OCI-LY7 (cell line): Measurements from ENCODE around the gene PDGFD. TPM values are rescaled to one million over a fixed set of nuclear protein-coding genes. Genes with fewer than 3 reads are reported as not detected.

Source experiments
- BruUV-seq: library from RNA; stranded (reverse); fragments of 400-500 nt; replicated peaks from 2 replicates; lab custom pipeline; 2021; lab: Mats Ljungman, UMichigan
- CTCF ChIA-PET: fragments of 300-600 bp; sonication (Branson Sonifier 250); formaldehyde crosslinking; loops from one replicate; lab custom pipeline; 2022; ENCODE audit warnings: antibody characterized with exemption; ENCODE audit not compliant: unreplicated experiment; lab: Charles Lee
- POLR2A ChIA-PET: fragments of 300-600 bp; sonication (Branson Sonifier 250); formaldehyde crosslinking; loops from one replicate; lab custom pipeline; 2022; ENCODE audit warnings: antibody characterized with exemption; lab: Charles Lee
- DNase-seq: peaks from one replicate; pipeline ENCODE4 v3.0.0-alpha.2; 2015; ENCODE audit warnings: low spot score
- H2AFZ ChIP-seq: fragments of 200-600 bp; sonication (generic), shearing (Covaris generic); 2 replicates; pipeline ENCODE4 v1.6.1; 2014; ENCODE audit warnings: mild to moderate bottlenecking, antibody characterized with exemption, low read length, moderate library complexity
- H3K27ac ChIP-seq: fragments of 200-600 bp; sonication (generic); 2 replicates; pipeline ENCODE4 v1.5.1; 2014; ENCODE audit warnings: mixed run types, low read depth, mild to moderate bottlenecking, moderate library complexity, low read length, inconsistent platforms; ENCODE audit not compliant: poor library complexity, severe bottlenecking
- H3K36me3 ChIP-seq: fragments of 200-600 bp; sonication (generic); 2 replicates; pipeline ENCODE4 v1.6.1; 2014; ENCODE audit warnings: mild to moderate bottlenecking, antibody characterized with exemption, low read length, moderate library complexity, mixed read lengths; ENCODE audit not compliant: insufficient read depth
- H3K4me1 ChIP-seq: fragments of 200-600 bp; sonication (generic); 2 replicates; pipeline ENCODE4 v1.5.1; 2014; ENCODE audit warnings: mild to moderate bottlenecking, low read length; ENCODE audit not compliant: insufficient read depth, poor library complexity, severe bottlenecking
- H3K4me2 ChIP-seq: fragments of 200-600 bp; sonication (generic); 2 replicates; pipeline ENCODE4 v1.6.1; 2014; ENCODE audit warnings: mild to moderate bottlenecking, low read length
- H3K4me3 ChIP-seq: fragments of 200-600 bp; sonication (generic); 2 replicates; pipeline ENCODE4 v1.5.1; 2014; ENCODE audit warnings: mild to moderate bottlenecking, low read depth, low read length; ENCODE audit not compliant: poor library complexity, severe bottlenecking
- H3K79me2 ChIP-seq: fragments of 200-600 bp; sonication (generic); 2 replicates; pipeline ENCODE4 v1.6.1; 2016; ENCODE audit warnings: low read depth, mild to moderate bottlenecking, low read length, moderate library complexity, mixed read lengths; ENCODE audit not compliant: insufficient read depth
- H3K9me2 ChIP-seq: fragments of 200-600 bp; sonication (generic); 2 replicates; pipeline ENCODE4 v1.6.1; 2016; ENCODE audit warnings: mild to moderate bottlenecking, low read length, mixed read lengths; ENCODE audit not compliant: insufficient read depth
- H3K9me3 ChIP-seq: fragments of 200-600 bp; sonication (generic); 2 replicates; pipeline ENCODE4 v1.6.1; 2014; ENCODE audit warnings: mild to moderate bottlenecking, mixed run types, low read length, mixed read lengths
- H4K20me1 ChIP-seq: fragments of 200-600 bp; sonication (generic); 2 replicates; pipeline ENCODE4 v1.6.1; 2014; ENCODE audit warnings: mild to moderate bottlenecking, antibody characterized with exemption, low read length, moderate library complexity, mixed read lengths; ENCODE audit not compliant: insufficient read depth
- CTCF ChIP-seq: fragments of 200-600 bp; sonication (generic); conservative IDR thresholded peaks from 2 replicates; pipeline ENCODE4 v1.5.1; 2014; ENCODE audit warnings: mild to moderate bottlenecking, antibody characterized with exemption, low read length, moderate library complexity, mixed read lengths
- EZH2phosphoT487 ChIP-seq: fragments of 200-600 bp; sonication (generic); IDR thresholded peaks from 2 replicates; pipeline ENCODE4 v1.6.1; 2018; ENCODE audit warnings: low read depth, borderline replicate concordance, mild to moderate bottlenecking, mixed run types, antibody characterized with exemption, low read length, moderate library complexity, mixed read lengths
- intact Hi-C: fragments of 100-400 bp; cut with micrococcal nuclease; formaldehyde crosslinking; loops from one replicate; pipeline ENCODE4 v1.10.0; 2022; ENCODE audit not compliant: unreplicated experiment
- total RNA-seq, 2 experiments: library from RNA; depleted of rRNA in 1 of 2; stranded (reverse); fragments of >200 nt in 1 of 2; shearing (Covaris generic) in 1 of 2; gene quantifications; 2 replicates each; pipeline ENCODE4 v1.2.3, GENCODE V29; 2014 to 2022

PDGFD gene
- total RNA-seq, 2 experiments from 2014 or later = 1.0 to 6.0 TPM

GRCh38 chr11:104129145-104129544, 34.8 kb downstream of the PDGFD start:
- no peak for DNase-seq
- Histone ChIP-seq H2AFZ (no peak overlapping the region), H3K4me1 (no peaks in the 10 kb centered on the region), H3K4me2 (no peak overlapping the region), H4K20me1 (0 out of 2 replicates have a peak, but pooled peaks cover 6% of the 10 kb centered on the region), H3K4me3 (no peak overlapping the region), H3K27ac (no peak overlapping the region), H3K9me3 (no peaks in the 10 kb centered on the region), H3K9me2 (no peaks in the 10 kb centered on the region), H3K36me3 (no peaks in the 10 kb centered on the region), H3K79me2 (no peaks in the 10 kb centered on the region)
- TF ChIP-seq EZH2phosphoT487 (no peak), CTCF (no peak)
- intact Hi-C loops = no loop called here
- BruUV-seq = no TSS peak
- CTCF ChIA-PET = no interaction called here
- POLR2A ChIA-PET = interaction anchor here (0.7 to 1.5 kb wide), 2 partner anchors 12 to 189 kb away, joined by 3 read pairs; no protein-coding TSS in a partner anchor

GRCh38 chr11:104127828-104128227, 36.1 kb downstream of the PDGFD start:
- no peaks in the 10 kb centered on the region for H3K36me3 ChIP-seq
- ChIA-PET POLR2A (interaction anchor here (0.8 to 1.5 kb wide), 3 partner anchors 8 to 51 kb away, joined by 3 to 4 read pairs (median 3); no protein-coding TSS in a partner anchor), CTCF (no interaction called here)
- no peak for DNase-seq
- H4K20me1 ChIP-seq = 0 out of 2 replicates have a peak, but pooled peaks cover 6% of the 10 kb centered on the region
- TF ChIP-seq CTCF (no peak), EZH2phosphoT487 (no peak)
- intact Hi-C loops = no loop called here
- no peaks in the 10 kb centered on the region for H3K9me3 ChIP-seq
- H3K4me1 ChIP-seq = no peaks in the 10 kb centered on the region
- H2AFZ ChIP-seq = no peak overlapping the region
- H3K27ac ChIP-seq = no peak overlapping the region
- H3K9me2 ChIP-seq = no peaks in the 10 kb centered on the region
- no TSS peak for BruUV-seq
- no peak overlapping the region for H3K4me2 ChIP-seq
- no peak overlapping the region for H3K4me3 ChIP-seq
- no peaks in the 10 kb centered on the region for H3K79me2 ChIP-seq

- Histone ChIP-seq H3K4me3 (no peak overlapping the region), H3K79me2 (no peaks in the 10 kb centered on the region), H3K4me1 (no peaks in the 10 kb centered on the region), H3K9me3 (no peaks in the 10 kb centered on the region), H3K36me3 (no peaks in the 10 kb centered on the region), H3K9me2 (no peaks in the 10 kb centered on the region), H4K20me1 (0 out of 2 replicates have a peak, but pooled peaks cover 6% of the 10 kb centered on the region), H2AFZ (no peak overlapping the region), H3K4me2 (no peak overlapping the region), H3K27ac (no peak overlapping the region)
- no TSS peak for BruUV-seq
- TF ChIP-seq CTCF (no peak), EZH2phosphoT487 (no peak)
- ChIA-PET POLR2A (interaction anchor here (1.4 kb wide), 1 partner anchor 10 kb away, joined by 3 read pairs; no protein-coding TSS in a partner anchor), CTCF (no interaction called here)
- intact Hi-C loops = no loop called here
- DNase-seq = no peak
These were observed 37.5 kb downstream of the PDGFD start for GRCh38 chr11:104126464-104126863.
